ENCODE measurements around the gene KCTD10.

KCTD10 gene

DNA sequence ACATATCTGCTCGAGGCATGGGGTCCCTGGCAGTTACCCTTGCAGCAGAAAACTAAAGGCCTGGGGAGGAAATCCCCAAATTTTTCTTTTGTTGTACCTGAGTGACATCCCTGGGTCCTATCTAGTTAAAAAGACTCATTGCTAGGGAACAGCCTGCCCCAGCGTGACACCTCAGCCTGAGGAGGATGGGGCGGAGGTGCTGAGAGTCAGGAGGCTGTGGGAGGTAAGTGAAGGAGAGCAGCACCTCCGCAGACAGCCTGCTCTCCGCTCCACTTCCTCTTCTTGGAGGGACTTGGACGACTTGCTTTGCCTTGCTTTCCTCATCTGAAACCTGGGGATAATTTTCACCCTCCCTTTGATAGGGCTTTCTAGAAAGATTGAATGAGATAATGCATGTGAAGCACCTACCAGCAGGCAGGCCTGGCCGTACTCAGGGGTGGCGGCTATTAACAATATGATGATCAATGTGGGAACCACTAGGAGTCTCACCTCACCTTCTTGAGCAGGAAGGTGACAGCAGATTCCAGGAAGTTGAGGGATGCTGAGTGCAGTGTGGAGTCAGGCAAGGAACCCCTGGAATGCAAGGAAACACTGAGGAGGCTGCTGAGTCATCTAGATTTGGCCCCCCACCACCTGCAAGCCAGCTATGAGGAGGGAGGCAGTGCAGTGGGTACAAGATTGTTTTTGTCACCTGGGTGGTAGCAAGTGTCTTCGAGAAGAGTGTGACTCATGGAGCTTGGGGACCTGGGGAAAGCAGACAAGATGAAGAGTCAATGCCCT lies 23.5 kb upstream of the KCTD10 start:
- DNase-seq (ENCODE audit: low read depth), result no peak
- no peak overlapping the region for H3K4me3 ChIP-seq (ENCODE audit: low read depth, low read length)
- TF ChIP-seq POLR2A (IDR thresholded peaks at IDR 0.05; ENCODE audit: extremely low read depth, insufficient read length) (no peak), MYC (IDR thresholded peaks at IDR 0.05; ENCODE audit: low read depth, low read length) (no peak)
- TF ChIP-seq, protein P1, sequence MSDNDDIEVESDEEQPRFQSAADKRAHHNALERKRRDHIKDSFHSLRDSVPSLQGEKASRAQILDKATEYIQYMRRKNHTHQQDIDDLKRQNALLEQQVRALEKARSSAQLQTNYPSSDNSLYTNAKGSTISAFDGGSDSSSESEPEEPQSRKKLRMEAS (IDR thresholded peaks at IDR 0.05; ENCODE audit: low read depth, low read length), result no peak
- TF ChIP-seq, protein P2, sequence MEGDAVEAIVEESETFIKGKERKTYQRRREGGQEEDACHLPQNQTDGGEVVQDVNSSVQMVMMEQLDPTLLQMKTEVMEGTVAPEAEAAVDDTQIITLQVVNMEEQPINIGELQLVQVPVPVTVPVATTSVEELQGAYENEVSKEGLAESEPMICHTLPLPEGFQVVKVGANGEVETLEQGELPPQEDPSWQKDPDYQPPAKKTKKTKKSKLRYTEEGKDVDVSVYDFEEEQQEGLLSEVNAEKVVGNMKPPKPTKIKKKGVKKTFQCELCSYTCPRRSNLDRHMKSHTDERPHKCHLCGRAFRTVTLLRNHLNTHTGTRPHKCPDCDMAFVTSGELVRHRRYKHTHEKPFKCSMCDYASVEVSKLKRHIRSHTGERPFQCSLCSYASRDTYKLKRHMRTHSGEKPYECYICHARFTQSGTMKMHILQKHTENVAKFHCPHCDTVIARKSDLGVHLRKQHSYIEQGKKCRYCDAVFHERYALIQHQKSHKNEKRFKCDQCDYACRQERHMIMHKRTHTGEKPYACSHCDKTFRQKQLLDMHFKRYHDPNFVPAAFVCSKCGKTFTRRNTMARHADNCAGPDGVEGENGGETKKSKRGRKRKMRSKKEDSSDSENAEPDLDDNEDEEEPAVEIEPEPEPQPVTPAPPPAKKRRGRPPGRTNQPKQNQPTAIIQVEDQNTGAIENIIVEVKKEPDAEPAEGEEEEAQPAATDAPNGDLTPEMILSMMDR (IDR thresholded peaks at IDR 0.05; ENCODE audit: low read depth, low read length), result no peak

- no peak for DNase-seq (ENCODE audit: low read depth)
- H3K4me3 ChIP-seq (ENCODE audit: low read depth, low read length), result no peak overlapping the region
- TF ChIP-seq POLR2A (IDR thresholded peaks at IDR 0.05; ENCODE audit: extremely low read depth, insufficient read length) (no peak), MYC (IDR thresholded peaks at IDR 0.05; ENCODE audit: low read depth, low read length) (no peak)
- TF ChIP-seq, protein P1 (IDR thresholded peaks at IDR 0.05; ENCODE audit: low read depth, low read length), result no peak
- TF ChIP-seq, protein P2 (IDR thresholded peaks at IDR 0.05; ENCODE audit: low read depth, low read length), result no peak
These were observed 20.6 kb upstream of the KCTD10 start for GRCh38 chr12:109497675-109498074.

DNA sequence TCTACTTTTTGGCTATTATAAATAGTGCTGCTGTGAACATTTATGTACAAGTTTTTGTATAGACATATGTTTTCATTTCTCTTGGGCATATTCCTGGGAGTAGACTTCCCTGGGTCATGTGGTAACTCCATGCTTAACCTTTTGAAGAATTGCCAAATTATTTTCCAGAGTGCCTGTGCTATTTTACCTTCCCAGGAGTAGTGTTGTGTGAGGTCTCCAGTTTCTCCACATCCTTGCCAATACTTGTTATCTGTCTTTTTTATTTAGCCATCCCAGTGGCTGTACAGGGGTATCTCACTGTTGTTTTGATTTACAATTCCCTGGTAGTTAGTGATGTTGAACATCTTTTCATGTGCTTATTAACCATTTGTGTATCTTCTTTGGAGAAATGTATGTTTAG lies 19.2 kb upstream of the KCTD10 start:
- TF ChIP-seq MYC (IDR thresholded peaks at IDR 0.05; ENCODE audit: low read depth, low read length) (no peak), POLR2A (IDR thresholded peaks at IDR 0.05; ENCODE audit: extremely low read depth, insufficient read length) (no peak)
- TF ChIP-seq, protein P2 (IDR thresholded peaks at IDR 0.05; ENCODE audit: low read depth, low read length), result no peak
- TF ChIP-seq, protein P1 (IDR thresholded peaks at IDR 0.05; ENCODE audit: low read depth, low read length), result no peak
- DNase-seq (ENCODE audit: low read depth), result no peak
- no peak overlapping the region for H3K4me3 ChIP-seq (ENCODE audit: low read depth, low read length)

- TF ChIP-seq MYC (IDR thresholded peaks at IDR 0.05; ENCODE audit: low read depth, low read length) (no peak), POLR2A (IDR thresholded peaks at IDR 0.05; ENCODE audit: extremely low read depth, insufficient read length) (no peak)
- TF ChIP-seq, protein P1 (IDR thresholded peaks at IDR 0.05; ENCODE audit: low read depth, low read length), result no peak
- TF ChIP-seq, protein P2 (IDR thresholded peaks at IDR 0.05; ENCODE audit: low read depth, low read length), result no peak
- no peak overlapping the region for H3K4me3 ChIP-seq (ENCODE audit: low read depth, low read length)
- no peak for DNase-seq (ENCODE audit: low read depth)
These were observed 17.9 kb upstream of the KCTD10 start for GRCh38 chr12:109495012-109495411.

GRCh38 chr12:109494348-109494881 lies 17.3 kb upstream of the KCTD10 start:
- H3K4me3 ChIP-seq (ENCODE audit: low read depth, low read length), result no peak overlapping the region
- no peak for DNase-seq (ENCODE audit: low read depth)
- TF ChIP-seq MYC (IDR thresholded peaks at IDR 0.05; ENCODE audit: low read depth, low read length) (no peak), POLR2A (IDR thresholded peaks at IDR 0.05; ENCODE audit: extremely low read depth, insufficient read length) (no peak)
- TF ChIP-seq, protein P1 (IDR thresholded peaks at IDR 0.05; ENCODE audit: low read depth, low read length), result no peak
- TF ChIP-seq, protein P2 (IDR thresholded peaks at IDR 0.05; ENCODE audit: low read depth, low read length), result no peak
